ENCODE measurements around the gene IDH1. TPM values are rescaled to one million over a fixed set of nuclear protein-coding genes. Genes with fewer than 3 reads are reported as not detected.

The IDH1 gene
- total and polyA plus RNA-seq, 2 of the 8 experiments (the other 6 are each of a cell fraction or from before 2014, with no cell fraction given), result 174 to 398 TPM

GRCh38 chr2:208280933-208281332 is 26.1 kb upstream of the IDH1 start:
- Histone ChIP-seq H2BK5ac (ENCODE audit: low read depth, low read length) (no peak overlapping the region), H3K4me1 (replicated peaks in 1 of 4; ENCODE audit: control insufficient read depth in 3 of 4, insufficient read depth in 4 of 4, low read length in 3 of 4) (no peaks in the 10 kb centered on the region), H2BK20ac (ENCODE audit: low read length) (no peak overlapping the region), H3K4ac (replicated peaks; ENCODE audit: insufficient read length, low read depth, low read length) (no peak overlapping the region), H2BK15ac (ENCODE audit: low read length) (no peak overlapping the region), H4K5ac (ENCODE audit: insufficient read length, low read depth, low read length) (no peak overlapping the region), H4K8ac (ENCODE audit: extremely low read depth, insufficient read depth, low read length) (no peak overlapping the region), H3K79me1 (ENCODE audit: low read depth, low read length) (peaks cover 3% of the 10 kb centered on the region; the same call in 1 of the 2 replicates), H3K56ac (replicated peaks; ENCODE audit: insufficient read length, low read depth, low read length) (no peak overlapping the region), H3K23me2 (ENCODE audit: low read depth, low read length) (no peaks in the 10 kb centered on the region), H3K4me2 (ENCODE audit: insufficient read depth in 1 of 2, low read depth in 2 of 2, low read length in 2 of 2) (no peak overlapping the region), H4K91ac (replicated peaks; ENCODE audit: insufficient read length, low read length) (no peak overlapping the region), H3K27ac (ENCODE audit: low read depth, low read length) (no peak overlapping the region), H2BK12ac (ENCODE audit: low read depth, low read length) (no peak overlapping the region), H3K23ac (ENCODE audit: insufficient read length) (no peak overlapping the region), H3K14ac (ENCODE audit: insufficient read length) (no peak overlapping the region), H3K18ac (ENCODE audit: extremely low read depth, low read length) (no peak overlapping the region), H2AFZ (ENCODE audit: low read length) (no peak overlapping the region), H3K27me3 (replicated peaks in 1 of 4; ENCODE audit: control insufficient read depth in 3 of 4, extremely low read depth in 1 of 4, insufficient read depth in 3 of 4, low read length in 3 of 4) (no peaks in the 10 kb centered on the region), H2AK5ac (ENCODE audit: low read depth, low read length) (no peak overlapping the region), H3K4me3 (ENCODE audit: extremely low read depth in 1 of 4, insufficient read depth in 2 of 4, low read depth in 3 of 4, low read length in 4 of 4) (no peak overlapping the region), H2BK120ac (replicated peaks; ENCODE audit: low read depth, low read length) (no peak overlapping the region), H4K20me1 (replicated peaks in 1 of 2; ENCODE audit: control insufficient read depth in 1 of 2, insufficient read depth in 2 of 2, low read length in 2 of 2) (peaks cover 0 to 5% of the 10 kb centered on the region in 2 experiments), H3K9me3 (ENCODE audit: insufficient read depth in 2 of 2, low read depth in 1 of 2, low read length in 1 of 2) (no peaks in the 10 kb centered on the region), H3K9ac (replicated peaks in 1 of 4; ENCODE audit: extremely low read depth in 1 of 4, low read depth in 3 of 4, low read length in 3 of 4) (no peak overlapping the region), H3K79me2 (ENCODE audit: control insufficient read depth in 1 of 2, insufficient read depth in 2 of 2, low read length in 2 of 2) (no peaks in the 10 kb centered on the region), H3K36me3 (ENCODE audit: control insufficient read depth in 2 of 4, insufficient read depth in 4 of 4, low read length in 3 of 4) (peaks cover 11 to 76% (median 40%) of the 10 kb centered on the region in 4 experiments; a peak in 7 of 8 replicates)
- ChIA-PET POLR2A (ENCODE audit: partially characterized antibody) (no interaction called here), CTCF (ENCODE audit: partially characterized antibody) (interaction anchor here (1.1 kb wide), 1 partner anchor 9 kb away, joined by 4 read pairs; no protein-coding TSS in a partner anchor)
- DNase-seq (ENCODE audit: low read depth in 1 of 2, low spot score in 2 of 2) (no peak), FAIRE-seq (no peak)
- whole genome bisulfite sequencing, 2 experiments (ENCODE audit: extremely low coverage in 1 of 2, insufficient coverage in 1 of 2, insufficient read length in 1 of 2, insufficient replicate concordance in 2 of 2, low coverage in 1 of 2, low lambda C conversion rate in 2 of 2, missing lambda C conversion rate in 1 of 2), result 90% methylated on average over 3 of the region's 3 CpGs; no CpG with 5 or more reads in 1 of the 2 experiments
- TF ChIP-seq BACH1 (IDR thresholded peaks at IDR 0.05; ENCODE audit: low read length) (no peak), ATF3 (IDR thresholded peaks at IDR 0.05; ENCODE audit: insufficient read depth, low read depth, low read length) (no peak), CTBP2 (IDR thresholded peaks at IDR 0.05; ENCODE audit: borderline replicate concordance, insufficient read depth, insufficient read length, low read length) (no peak), EGR1 (IDR thresholded peaks at IDR 0.05; ENCODE audit: borderline replicate concordance, low read depth, low read length) (no peak), SAP30 (IDR thresholded peaks at IDR 0.05; ENCODE audit: insufficient read depth, insufficient replicate concordance, low read length) (no peak), USF2 (IDR thresholded peaks at IDR 0.05; ENCODE audit: low read length) (no peak), RAD21 (IDR thresholded peaks at IDR 0.05 in 1 of 2, conservative IDR thresholded peaks at IDR 0.05 in 1 of 2; ENCODE audit: low read depth in 2 of 2, low read length in 2 of 2) (no peak), KDM4A (IDR thresholded peaks at IDR 0.05; ENCODE audit: low read depth, low read length, severe bottlenecking) (no peak), MAFK (IDR thresholded peaks at IDR 0.05; ENCODE audit: low read depth, low read length) (no peak), POU5F1 (IDR thresholded peaks at IDR 0.05; ENCODE audit: low read depth, low read length) (no peak), NRF1 (IDR thresholded peaks at IDR 0.05; ENCODE audit: low read depth, low read length) (no peak), CBX5 (IDR thresholded peaks at IDR 0.05; ENCODE audit: low read depth, low read length) (no peak)

All from H1 (cell line).